GM19035 (cell line): Measurements from ENCODE around the gene CDH4.

Experiments used
- ATAC-seq: cut with Tn5 transposase; IDR thresholded peaks from one replicate; pipeline ENCODE4 v1.9.1; 2021; ENCODE audit not compliant: unreplicated experiment

CDH4 gene

DNA sequence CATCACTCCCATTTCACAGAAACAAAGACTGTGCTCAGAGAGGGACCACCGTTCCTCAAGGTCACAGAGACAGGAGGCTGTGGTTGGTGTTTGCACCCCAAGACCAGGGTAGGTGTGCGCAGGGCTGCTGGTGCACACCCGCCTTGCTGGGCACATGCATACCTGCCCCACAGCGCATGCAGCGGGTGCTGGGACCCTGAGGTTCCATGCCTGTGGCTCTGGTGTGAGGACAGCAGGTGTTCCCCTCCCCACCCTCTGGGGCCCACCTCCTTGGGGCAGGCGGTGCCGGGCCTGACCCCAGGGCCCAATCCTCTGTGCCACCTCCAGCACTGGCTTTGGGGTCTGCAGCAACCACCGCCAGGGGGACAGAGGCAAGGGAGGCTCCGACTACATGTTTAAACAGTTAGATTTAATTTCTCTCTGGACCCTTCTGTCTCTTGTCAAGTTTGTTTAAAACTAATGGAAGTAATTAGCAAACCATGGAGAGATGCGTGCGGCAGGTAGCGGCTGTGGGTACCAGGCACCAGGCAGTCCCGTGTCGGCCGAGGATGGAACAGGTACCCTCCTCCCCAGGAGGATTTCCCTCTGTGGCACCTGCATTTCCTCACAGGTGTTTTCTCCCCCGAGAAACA lies 485.9 kb downstream of the CDH4 start:
- no peak for ATAC-seq

GRCh38 chr20:61738601-61739069 lies 486.6 kb downstream of the CDH4 start:
- no peak for ATAC-seq

DNA sequence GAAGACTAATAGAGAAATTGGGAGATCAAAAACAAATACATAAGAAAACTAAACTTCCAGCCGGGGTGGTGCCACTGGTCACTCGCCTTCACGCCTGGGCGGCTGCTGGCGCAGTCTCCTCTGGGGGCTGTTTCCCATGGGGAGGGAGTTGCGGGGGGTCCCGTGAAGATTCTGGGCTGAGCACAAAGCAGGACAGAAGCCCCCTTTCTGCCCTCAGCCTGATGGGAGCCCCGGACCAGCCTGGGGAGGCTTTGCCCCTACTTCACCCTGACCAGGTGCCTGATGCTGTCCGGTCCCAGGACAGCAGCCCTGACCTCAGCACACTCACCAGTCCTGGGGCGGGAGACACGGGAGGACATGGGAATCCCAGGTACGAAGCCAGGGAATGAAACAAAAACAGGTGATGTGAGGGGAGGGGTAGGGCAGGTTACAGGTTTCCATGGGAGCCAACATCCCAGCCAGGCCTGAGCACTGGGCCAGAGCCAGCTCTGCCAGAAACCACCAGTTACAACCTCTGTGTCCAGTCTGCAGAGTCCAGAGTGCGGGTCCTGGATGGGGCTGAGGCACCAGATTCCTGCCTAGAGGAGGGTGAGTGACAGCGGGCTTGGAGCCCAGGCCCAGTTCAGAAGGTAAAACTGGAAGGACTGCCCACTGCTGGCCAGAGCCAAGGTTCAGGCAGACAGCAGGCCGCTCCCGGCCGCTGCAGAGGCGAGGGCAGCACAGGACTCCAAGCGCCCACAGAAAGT lies 487.2 kb downstream of the CDH4 start:
- no peak for ATAC-seq

- ATAC-seq = no peak
Observed at GRCh38 chr20:61739832-61740118, 487.7 kb downstream of the CDH4 start.

DNA sequence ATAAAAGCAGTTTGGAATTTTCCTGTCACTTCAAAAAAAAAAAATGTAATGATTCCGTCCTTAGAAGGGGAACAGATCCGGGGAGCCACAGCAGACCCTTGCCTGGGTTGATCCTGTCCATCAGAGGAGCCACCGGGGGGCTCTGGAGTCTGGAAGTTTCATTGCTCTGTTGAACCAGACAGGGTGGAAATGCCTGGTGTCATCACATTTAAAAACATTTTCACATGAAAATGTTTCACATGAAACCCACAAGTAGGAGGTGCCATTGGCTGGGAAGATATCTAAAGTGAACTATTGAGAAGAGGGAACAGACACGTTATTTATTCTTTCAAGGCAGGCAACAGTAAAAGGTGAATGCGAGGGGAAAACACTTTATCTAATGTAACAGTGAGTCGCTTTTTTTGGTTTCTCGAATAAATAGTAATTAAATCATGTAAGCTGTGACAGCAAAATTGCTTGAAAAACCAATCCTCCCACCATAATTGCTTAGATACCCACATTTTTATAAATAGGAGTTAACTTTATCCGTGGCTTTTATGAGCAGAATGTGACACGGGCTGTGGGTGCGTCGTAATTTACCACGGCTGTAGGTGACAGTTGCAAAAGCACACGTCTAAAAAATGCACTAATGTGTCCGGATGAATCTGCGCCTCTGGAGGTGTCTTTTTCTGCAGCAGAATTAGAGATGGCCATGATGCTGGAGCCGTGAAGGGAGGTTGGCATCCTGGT lies 490.2 kb downstream of the CDH4 start:
- no peak for ATAC-seq

- no peak for ATAC-seq
Observed at GRCh38 chr20:61743606-61744005, 491.5 kb downstream of the CDH4 start.

GRCh38 chr20:61744691-61745396 lies 492.8 kb downstream of the CDH4 start:
- ATAC-seq = no peak

DNA sequence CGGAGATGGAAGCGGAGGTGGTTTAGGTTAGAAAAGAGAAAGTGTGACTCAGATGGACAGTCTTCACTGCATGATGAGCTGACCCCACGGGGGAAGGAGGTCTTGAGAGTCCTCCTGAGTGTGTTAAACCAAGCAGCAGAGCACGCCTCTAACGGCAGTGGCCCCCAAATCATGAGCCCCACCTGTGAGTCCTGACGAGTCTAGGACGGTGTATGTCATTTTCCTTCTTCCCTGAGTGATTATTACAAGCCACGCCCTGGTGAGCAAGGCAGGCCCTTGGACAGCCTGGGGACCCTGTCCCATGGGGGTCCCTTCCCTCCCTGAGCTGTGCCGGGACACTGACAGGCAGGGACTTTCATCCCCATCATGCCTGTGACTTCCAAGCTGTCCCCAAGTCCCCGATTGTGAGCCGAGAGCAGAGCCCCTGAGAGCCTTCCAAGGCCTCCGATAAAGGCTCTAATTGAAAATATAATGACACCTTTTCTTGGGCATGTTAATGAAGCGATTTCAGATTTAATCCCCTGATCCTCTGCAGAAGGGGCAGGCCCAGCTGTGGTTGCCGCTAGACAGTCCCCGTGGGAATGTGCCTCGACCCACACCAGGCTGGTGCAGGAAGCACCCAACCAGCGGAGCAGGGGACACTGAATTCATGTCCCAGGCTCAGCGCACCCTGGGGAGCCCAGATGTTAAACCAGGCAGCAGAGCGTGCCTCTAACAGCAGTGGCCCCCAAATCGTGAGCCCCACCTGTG lies 493.5 kb downstream of the CDH4 start:
- ATAC-seq = no peak

- ATAC-seq = no peak
Observed at GRCh38 chr20:61746147-61746646, 494.1 kb downstream of the CDH4 start.

GRCh38 chr20:61746781-61747180 lies 494.7 kb downstream of the CDH4 start:
- no peak for ATAC-seq

GRCh38 chr20:61748376-61748775 lies 496.3 kb downstream of the CDH4 start:
- ATAC-seq = no peak

GRCh38 chr20:61749406-61750075 lies 497.5 kb downstream of the CDH4 start:
- no peak for ATAC-seq

GRCh38 chr20:61750093-61750492 lies 498.0 kb downstream of the CDH4 start:
- no peak for ATAC-seq

DNA sequence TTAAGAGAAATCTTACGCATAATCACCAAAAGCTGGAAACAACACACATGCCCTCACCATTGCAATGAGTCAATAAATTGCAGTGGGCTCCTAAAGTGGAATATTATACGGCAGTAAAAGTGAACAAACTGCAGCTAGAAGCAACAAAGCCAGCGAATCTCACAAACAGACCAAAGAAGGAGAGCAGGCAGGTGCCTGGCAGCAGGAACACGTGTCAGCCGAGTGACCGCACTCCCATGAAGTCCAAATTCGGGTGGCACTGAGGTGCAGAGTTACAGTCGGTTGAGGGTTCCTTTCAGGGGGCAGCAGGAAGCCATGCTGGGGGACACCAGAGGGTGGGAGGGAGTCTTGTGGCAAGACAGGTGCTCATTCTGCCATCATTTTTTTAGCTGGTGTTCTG lies 500.5 kb downstream of the CDH4 start:
- no peak for ATAC-seq

DNA sequence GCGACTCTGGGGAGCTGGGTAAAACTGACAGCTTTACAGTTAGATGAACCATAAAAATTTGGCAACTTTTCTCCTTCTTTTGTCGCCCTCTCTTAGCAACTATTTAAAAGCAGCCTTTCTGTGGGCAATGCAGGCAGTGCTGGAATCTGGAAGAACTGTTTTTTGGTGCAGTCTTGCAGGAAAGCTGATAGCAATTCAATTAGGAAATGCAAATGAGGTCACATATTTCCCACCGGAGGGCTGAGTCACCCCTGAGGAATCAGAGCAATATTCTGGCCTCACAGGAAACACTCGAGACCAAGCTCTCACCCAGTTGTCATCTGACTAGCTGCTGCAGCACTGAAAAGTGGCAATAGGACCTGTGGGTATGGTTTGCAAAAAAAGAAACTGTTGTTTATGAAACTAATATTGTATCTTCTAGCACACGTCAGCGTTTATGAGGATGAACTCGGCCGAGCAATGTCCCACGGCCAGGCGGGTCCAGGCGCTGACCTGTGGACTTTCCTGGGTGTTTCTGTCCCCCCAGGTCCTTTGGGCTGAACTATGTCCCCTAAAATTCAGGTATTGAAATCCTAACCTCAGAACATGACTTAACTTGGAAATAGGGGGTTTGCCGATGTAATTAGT lies 501.4 kb downstream of the CDH4 start:
- no peak for ATAC-seq

DNA sequence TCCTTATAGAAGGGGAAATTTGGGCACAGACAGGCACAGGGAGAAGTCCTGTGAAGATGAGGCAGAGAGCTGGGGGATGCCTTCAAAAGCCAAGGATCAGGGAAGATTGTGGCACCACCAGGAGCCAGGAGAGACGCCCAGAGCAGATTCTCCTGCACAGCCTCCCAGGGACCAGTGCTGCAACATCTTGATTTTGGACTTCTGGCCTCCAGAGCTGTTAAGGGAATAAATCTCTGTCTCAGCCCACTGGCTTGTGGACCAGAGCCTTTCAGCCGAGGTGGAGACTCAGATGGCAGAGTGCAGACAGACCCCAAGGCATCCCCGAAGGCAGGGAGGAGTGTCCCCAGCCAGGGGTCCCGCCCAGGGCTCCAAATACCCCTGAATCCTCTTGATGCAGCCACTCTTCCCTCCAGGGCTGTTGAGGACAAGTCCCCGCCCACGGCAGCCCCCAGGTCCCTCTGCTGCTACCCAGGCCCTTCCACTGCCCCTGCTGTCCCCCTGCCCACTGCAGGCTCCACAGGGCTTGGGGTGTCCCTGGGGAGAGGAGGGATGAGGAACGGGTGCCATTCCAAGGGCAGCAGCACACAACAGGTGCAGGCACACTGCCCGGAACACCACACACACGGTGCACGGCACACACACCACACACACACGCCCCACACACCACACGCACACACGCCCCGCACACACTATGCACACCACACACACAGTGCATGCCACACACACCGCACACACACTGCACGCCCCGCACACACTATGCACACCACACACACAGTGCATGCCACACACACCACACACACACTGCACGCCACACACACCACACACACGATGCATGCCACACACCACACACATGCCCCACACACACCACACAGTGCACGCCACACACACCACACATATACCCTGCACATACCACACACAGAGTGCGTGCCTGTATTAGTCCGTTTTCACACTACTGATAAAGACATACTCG lies 502.2 kb downstream of the CDH4 start:
- no peak for ATAC-seq

DNA sequence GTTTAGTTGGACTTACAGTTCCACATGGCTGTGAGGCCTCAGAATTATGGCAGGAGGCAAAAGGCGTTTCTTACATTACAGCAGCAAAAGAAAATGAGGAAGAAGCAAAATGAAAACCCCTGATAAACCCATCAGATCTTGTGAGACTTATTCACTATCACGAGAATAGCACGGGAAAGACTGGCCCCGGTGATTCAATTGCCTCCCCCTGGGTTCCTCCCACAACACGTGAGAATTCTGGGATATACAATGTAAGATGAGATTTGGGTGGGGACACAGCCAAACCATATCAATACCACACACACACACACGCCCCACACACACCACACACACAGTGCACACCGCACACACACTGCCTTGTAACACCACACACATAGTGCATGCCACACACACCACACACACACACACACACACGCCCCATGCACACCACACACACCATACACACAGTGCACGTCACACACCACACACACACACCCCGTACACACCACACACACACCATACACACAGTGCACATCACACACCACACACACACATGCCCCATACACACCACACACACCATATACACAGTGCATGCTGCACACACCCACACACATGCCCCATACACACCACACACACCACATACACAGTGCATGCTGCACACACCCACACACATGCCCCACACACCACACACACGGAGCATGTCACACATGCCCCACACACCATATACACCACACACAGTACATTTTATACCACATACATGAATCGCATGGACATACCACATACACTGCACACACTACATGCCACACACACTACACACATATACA lies 503.1 kb downstream of the CDH4 start:
- no peak for ATAC-seq
